ENCODE results near the gene CDH22.
A peak's percentile ranks its signal among the peaks of the same experiment; 100 is the strongest.

CDH22 gene

GRCh38 chr20:46343975-46344357, 35.7 kb upstream of the CDH22 start:
- no peak for DNase-seq (ENCODE audit: low spot score)

DNA sequence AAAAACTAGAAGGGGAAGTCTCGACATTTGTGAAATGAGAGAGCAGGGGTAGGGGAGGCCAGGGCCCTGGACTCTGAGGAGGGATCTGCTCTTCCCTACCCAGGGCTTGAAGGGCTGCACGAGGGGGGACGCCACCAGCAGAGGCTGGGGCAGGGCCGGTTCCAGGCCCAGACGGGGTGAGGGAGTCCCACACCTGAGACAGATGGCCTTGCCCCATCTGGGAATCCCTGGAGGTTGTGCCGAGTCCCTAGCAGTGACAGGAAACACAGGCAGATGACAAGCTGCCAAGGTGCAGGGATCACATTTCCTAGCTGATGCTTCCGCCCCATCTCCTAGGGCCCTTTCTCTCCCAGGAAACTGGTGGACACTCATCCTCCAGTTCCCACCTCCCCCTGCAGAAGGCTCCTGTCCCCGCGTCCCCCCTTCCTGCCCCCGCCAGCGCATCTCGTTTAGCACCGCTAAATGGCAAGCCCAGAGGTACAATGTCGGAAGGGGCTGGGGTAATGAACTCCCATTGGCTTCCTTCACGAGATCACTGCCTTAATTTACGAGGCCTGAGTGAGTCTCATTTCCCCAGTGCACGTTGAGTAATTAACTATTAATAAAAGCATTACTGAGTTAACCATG, 35.2 kb upstream of the CDH22 start:
- no peak for DNase-seq (ENCODE audit: low spot score)

GRCh38 chr20:46342451-46343347, 34.4 kb upstream of the CDH22 start:
- DNase-seq (ENCODE audit: low spot score), result no peak

GRCh38 chr20:46342010-46342378, 33.7 kb upstream of the CDH22 start:
- DNase-seq (ENCODE audit: low spot score), result no peak

DNA sequence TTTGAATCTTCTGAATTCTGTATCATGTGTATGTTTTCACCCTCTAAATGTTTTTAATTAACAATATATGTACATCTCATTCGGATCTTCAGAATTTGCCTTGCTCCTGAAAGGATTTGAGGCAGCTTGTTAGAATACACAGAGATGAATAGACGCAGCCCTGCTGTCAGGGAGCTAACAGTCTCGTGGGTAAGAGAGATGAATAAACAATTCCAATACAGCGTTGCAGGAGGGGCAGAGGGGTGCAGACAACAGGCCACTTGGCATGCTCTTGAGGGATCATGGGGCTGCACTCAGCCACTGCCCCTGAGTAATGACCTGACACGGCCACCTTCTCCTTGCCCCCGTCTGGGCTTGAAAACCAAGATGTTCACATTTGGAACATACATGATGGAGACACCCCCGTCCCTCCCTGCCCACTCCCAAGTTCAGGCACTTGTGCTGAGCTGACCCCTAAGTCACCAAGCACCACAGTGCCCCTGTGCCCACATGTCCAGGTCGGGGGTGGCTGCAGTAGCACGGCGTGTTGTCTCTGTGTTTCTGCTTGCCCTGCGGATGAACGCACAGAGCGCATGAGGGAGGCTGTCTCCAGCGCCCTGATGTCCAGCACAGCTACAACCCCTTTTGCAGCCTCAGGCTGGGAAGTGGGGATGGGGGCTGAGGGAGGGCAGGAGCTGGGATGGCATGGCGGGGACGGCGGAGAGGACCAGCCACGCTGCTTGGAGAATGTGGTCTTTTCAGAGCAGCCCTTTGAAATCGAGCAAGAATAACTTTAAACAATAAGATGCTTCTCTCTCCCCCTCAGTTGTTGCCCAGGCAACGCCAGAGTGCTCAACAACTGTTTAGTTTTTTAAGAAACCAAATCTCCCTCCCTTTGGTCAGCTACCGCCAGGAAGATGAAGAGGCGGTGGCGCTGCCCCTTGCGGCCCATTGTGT, 33.0 kb upstream of the CDH22 start:
- no peak for DNase-seq (ENCODE audit: low spot score)

DNA sequence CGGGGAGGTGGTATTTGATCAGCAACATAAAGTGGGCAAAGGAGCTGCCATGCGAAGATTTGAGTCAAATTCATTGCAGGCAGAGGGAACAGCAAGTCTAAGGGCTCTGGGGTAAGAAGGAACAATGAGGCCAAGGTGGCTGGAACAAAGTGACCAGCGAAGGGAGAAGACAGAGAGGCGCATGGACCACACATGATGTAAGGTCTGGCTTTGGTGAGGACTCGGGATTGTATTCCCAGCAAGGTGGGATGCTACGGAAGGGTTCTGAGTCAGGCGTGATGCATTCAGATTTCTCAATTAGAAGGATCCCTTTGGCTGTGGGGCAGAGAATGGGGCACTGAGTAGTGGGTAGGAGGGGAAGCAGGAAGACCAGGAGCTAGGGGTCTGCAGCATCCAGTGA, 30.7 kb upstream of the CDH22 start:
- DNase-seq (ENCODE audit: low spot score), result no peak

GRCh38 chr20:46336735-46337134, 28.4 kb upstream of the CDH22 start:
- no peak for DNase-seq (ENCODE audit: low spot score)

DNA sequence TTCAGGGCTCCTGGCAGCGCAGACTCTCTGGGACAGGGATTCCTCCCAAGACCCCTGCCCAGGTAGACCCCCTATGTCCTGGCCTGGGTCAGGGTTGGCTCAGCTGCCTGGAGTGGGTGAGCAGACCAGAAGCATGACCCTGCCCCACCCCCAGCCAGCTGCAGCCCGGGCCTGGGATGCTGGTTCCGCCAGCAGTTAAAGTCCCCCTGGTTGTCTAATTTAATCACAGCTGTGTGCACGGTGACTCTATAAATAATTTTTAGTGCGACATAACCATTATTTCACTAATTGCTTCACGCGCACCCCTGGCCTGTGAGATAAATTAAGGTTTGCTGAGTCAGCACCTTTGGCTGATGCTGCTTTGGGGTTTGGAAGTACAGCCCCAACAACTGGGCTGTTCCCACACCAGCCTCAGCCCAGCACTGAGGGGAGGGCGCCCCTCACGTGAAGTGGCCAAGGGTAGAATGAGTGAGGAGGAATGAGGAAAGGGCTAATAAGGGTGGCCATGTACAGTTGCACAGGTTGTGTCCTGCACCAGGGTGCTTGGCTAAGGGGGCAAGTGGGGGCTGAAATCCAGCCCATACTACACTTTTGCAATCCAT, 26.1 kb upstream of the CDH22 start:
- no peak for DNase-seq (ENCODE audit: low spot score)

- no peak for DNase-seq (ENCODE audit: low spot score)
Observed at GRCh38 chr20:46333161-46333991, 25.1 kb upstream of the CDH22 start.

GRCh38 chr20:46332373-46333160, 24.3 kb upstream of the CDH22 start:
- no peak for DNase-seq (ENCODE audit: low spot score)

DNA sequence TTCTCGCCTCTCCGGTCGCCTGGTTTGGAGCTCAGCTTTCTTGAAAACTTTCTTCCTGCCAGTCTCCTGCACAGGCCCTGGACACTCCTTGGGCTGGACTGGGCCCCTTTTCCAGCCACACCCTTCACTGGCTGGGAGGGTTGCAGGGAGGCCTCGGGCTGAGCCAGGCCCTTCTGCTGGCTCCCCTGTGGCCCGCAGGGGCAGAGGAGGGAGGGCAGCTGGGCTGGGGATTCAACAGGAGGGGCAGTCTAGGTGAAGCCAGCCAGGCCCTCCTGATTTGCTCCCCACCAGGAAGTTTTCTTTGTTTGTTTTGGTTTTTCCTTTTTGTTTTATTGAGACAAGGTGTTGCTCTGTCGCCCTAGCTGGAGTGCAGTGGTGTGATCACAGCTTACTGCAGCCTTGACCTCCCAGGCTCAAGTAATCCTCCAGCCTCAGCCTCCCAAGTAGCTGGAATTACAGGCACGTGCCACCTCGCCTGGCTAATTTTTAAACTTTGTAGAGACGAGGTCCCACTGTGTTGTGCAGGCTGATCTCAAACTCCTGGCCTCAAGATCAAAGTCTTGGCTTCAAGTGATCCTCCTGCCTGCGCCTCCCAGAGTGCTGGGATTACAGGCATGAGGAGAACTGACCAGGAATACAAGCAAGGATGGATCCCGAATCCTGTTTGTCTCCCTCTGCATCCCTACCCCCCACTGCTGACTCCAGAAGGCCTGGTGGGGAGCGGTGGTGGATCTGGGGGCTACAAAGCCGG, 23.5 kb upstream of the CDH22 start:
- DNase-seq (ENCODE audit: low spot score), result no peak

DNA sequence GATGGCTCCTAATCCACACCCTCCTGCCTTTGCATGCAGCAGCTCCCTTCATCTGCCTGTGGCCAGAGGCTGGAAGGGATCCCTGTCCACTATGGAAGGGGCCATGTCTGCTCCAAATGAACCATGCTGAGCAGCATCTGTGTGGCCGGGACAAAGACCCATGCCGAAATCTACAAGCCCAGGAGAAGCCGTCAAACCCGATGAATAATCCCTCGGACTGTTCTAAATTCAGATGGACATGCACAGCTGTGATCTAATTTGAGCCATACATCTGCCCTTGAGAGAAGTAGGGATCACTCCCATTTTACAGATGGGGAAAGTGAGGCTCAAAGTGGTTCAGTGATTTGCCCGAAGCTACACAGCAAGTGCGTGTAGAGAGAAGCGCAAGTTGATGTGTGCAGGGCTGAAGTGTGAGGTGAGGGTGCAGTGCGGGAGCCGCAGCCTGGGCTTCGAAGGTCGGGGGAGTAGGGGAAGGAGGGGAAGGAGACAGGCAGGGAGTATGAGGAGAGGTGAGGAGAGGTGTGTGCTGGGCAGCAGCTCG, 22.6 kb upstream of the CDH22 start:
- no peak for DNase-seq (ENCODE audit: low spot score)

GRCh38 chr20:46330072-46330763, 21.9 kb upstream of the CDH22 start:
- no peak for DNase-seq (ENCODE audit: low spot score)

DNA sequence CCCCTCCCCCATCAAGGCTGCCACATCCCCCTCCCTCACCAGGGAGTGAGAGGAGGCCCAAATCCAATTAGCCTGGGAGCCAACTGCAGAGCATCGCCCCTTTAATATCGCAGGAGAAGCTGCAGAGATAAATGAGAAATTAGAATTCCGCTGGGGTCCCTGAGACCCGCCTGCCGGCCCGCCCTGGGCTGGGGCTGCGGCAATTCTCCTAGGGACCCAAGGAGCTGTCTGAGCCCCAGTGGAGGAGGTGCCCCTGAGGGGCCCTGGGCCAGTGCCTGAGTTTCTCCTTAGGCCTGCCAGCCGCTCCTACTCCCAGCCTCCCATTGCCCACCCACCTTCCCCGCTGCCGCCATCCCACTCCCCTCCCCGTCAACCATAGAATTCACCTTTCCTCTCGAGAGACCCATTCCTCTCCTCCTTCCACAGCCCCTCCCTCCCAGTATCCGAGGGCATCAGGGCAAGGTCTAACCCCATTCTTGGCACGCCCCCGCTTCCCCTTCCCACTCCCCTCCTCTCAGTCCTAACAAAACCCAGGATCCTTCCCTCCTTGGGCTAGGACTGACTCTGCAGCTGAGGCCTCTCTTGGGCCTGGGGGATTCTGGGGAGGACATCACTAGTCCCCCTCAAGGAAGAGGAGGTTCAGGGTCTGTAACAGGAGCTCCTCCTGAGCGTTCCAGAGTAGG, 20.0 kb upstream of the CDH22 start:
- no peak for DNase-seq (ENCODE audit: low spot score)

GRCh38 chr20:46327557-46327956, 19.3 kb upstream of the CDH22 start:
- DNase-seq (ENCODE audit: low spot score), result no peak

DNA sequence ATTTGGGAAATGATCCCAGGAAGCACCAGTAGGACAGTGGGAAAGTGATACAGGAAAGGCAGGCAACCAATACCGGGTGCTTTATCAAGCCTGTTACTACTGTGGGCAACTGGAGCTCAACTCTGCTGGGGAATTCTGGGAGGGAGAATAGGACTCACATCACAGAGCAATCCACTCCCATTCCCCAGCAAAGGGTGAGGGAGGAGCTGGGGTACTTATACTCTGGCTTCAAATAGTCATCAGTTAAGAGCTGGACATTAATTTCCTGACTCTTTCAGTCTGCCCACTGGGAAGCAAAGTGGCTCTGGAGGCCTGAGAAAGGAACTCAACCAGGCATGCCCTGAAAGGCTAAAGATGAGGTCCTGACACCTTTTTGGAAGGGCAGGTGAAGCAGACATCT, 17.5 kb upstream of the CDH22 start:
- DNase-seq (ENCODE audit: low spot score), result no peak

DNA sequence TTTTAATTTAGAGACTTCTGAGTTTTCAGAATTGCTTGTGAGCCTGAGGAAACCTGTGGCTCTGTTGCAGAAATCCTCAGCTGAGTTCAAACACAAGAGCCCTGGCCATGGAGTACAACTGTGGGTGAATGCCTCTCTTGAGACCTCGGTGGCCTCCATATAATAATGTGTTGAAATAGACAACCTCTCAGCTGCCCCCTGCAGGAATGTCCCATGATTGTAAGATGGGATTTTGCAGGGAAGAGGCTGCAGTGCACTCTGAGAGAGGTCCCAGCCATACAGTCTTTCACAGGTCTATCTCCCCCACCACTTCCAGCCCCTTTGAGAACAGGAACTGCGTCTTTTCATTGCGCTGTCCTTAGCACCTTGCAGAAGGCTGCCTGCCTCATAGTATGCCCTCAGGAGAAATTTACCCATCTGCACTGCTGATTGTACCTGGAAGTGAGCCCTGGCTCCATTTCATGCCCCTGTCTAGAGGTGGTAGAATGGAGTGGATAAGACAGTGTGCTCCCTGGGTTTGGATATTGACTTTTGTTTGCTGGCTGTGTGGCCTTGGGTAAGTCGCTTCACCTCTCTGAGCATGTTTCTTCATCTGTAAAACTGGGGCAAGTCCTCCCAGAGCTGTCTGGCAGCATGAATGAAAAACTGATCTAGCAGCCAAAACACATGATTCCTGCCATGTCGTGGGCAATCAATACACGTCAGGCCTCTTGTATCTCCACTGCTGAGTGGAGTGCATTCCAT, 16.8 kb upstream of the CDH22 start:
- peak; percentile 68 for DNase-seq (ENCODE audit: low spot score)

DNA sequence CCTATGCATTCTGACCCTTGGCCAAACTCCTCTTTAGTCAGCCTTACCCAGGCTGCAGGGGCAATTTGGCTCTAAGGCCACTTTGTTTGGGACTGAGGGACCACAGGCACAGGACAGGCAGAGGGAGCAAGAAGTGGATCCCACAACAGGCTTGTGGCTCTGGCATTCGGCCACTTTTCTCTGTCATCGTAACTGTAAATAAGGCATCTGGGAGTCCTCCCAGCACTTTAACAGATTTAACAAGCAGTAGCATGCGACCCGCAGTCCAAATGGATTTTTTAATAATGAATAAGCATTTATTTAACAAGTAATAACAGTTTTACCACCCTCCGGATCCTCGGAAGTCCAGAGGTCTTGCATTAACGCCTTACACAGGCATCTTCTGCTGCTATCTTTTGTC, 16.1 kb upstream of the CDH22 start:
- DNase-seq (ENCODE audit: low spot score), result no peak
